ENCODE results near the gene ITGB5.
"Not testable (repeated sequence)": the region's sequence is repeated elsewhere in the genome, so short reads cannot be mapped to it uniquely, and the experiment has no call there.

Gene ITGB5

DNA sequence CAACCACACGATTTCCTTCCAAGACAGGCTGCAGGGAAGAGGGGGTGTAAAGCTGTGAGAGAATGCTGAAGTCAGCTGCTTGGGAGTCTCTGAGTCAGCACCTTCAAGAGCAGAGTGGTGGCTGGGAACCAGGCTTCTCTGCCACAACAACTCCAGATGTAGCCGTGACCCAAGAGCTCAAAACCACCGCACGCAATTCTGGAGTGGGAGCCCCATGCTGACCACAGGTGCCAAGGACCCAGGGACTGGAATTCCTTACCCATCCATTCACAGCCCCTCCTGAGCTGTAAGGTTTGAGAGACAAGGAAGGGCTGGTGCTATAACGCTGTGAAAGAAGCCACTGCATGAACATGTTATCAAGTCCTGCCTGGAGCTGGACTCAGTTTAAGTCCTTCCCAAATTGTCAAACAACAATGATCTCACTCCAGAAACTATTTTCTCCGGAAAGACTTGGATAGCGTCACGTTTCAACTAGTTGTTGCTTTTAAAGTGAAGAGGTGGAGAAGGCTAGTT, 95.5 kb downstream of the ITGB5 start:
- TF ChIP-seq, protein P1, sequence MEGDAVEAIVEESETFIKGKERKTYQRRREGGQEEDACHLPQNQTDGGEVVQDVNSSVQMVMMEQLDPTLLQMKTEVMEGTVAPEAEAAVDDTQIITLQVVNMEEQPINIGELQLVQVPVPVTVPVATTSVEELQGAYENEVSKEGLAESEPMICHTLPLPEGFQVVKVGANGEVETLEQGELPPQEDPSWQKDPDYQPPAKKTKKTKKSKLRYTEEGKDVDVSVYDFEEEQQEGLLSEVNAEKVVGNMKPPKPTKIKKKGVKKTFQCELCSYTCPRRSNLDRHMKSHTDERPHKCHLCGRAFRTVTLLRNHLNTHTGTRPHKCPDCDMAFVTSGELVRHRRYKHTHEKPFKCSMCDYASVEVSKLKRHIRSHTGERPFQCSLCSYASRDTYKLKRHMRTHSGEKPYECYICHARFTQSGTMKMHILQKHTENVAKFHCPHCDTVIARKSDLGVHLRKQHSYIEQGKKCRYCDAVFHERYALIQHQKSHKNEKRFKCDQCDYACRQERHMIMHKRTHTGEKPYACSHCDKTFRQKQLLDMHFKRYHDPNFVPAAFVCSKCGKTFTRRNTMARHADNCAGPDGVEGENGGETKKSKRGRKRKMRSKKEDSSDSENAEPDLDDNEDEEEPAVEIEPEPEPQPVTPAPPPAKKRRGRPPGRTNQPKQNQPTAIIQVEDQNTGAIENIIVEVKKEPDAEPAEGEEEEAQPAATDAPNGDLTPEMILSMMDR (IDR thresholded peaks at IDR 0.05; ENCODE audit: low read depth, low read length, missing control alignments): no peak
- no peak for DNase-seq (ENCODE audit: low read depth)
- H3K4me3 ChIP-seq (ENCODE audit: low read depth, low read length): no peak overlapping the region

DNA sequence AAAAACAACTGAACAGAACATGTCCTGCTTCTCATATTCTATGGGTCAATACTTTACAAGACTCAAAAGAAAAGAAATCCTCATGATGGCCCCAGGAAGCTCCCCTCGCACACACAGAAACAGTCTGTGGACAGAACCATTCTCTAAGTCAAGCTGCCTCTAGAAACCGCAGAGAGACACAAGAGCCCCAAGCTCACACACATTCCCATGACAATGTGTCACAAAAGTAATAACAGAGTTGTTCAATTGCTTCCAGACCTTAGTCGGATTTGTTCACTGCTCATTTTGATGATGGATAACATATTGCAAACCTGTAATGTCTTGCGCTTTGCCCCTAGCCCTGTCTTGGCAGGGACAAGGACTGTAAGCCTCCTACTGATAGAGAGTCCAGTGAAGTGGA, 96.0 kb downstream of the ITGB5 start:
- DNase-seq (ENCODE audit: low read depth): no peak

DNA sequence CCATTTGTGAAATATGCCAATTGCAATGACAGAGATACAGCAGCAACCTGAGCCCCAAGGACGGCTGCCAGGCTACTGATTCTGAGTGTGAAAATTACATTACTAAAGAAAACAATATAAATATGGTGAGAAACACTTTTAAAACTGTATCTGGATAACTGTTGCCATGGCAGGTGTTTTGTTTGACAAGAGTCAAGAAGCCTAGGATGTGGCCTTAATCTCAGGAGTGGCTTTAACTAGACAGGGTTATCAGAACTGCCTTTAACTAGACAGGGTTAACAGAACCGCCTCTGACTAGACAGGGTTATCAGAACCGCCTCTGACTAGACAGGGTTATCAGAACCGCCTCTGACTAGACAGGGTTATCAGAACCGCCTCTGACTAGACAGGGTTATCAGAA, 98.1 kb downstream of the ITGB5 start:
- DNase-seq (ENCODE audit: low read depth); H3K4me3 ChIP-seq (ENCODE audit: low read depth, low read length): not testable (repeated sequence)

More for the DNA sequence above, 96.0 kb downstream of the ITGB5 start:
- TF ChIP-seq, protein P1 (IDR thresholded peaks at IDR 0.05; ENCODE audit: low read depth, low read length, missing control alignments): no peak
- no peak overlapping the region for H3K4me3 ChIP-seq (ENCODE audit: low read depth, low read length)

DNA sequence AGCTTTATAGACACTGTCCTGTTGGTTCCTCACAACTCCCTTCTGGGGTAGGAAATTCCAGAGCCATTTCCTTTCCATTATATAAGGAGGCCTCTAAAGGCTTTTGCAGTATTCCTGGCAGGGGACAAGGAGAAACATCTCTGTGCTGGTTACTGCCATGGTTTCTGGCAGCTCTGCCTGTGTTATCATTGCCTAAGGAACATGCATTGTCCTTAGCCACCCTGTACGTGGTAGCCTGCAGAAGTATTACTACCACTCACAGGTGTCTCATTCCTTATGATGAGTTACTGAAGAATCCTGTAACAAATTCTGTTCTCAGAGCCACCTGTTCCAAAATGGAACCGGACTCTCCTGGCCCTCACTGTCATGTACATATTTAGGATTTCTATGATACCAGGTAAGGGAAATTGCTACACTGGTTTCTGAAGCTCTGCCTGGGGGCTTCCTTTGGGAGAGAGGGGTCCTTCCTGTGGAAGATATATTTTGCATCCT, 98.9 kb downstream of the ITGB5 start:
- TF ChIP-seq, protein P1 (IDR thresholded peaks at IDR 0.05; ENCODE audit: low read depth, low read length, missing control alignments): no peak
- no peak overlapping the region for H3K4me3 ChIP-seq (ENCODE audit: low read depth, low read length)

DNA sequence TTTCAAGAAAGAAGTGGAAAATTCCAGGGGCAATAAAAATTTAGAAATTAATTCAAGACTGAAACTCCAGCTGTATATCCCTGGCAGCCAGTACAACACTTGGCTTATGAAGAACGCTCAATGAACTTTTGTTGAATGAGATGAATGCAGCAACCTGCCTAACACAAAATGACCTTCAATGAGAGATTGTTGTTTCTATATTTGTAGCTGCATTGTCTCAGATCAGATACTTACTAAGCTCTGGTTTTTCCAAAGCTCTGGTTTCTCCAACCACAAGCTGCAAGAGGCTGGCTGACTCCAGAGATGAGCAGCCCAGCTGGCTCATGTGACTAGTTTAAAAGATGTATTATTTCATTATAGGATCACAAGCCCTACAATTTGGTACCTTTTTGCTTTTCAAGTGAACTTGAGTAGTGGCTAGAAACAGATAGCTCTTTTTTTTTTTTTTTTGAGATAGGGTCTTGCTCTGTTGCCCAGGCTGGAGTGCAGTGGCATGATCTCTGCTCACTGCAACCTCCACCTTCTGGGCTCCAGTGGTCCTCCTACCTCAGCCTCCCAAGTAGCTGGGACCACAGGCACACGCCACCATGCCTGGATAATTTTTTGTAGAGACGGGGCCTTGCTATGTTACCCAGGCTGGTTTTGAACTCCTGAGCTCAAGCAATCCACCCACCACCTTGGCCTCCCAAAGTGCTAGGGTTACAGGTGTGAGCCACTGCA, 99.5 kb downstream of the ITGB5 start:
- no peak overlapping the region for H3K4me3 ChIP-seq (ENCODE audit: low read depth, low read length)
- TF ChIP-seq, protein P1 (IDR thresholded peaks at IDR 0.05; ENCODE audit: low read depth, low read length, missing control alignments): no peak
- DNase-seq (ENCODE audit: low read depth): no peak

More for the DNA sequence above, 98.9 kb downstream of the ITGB5 start:
- DNase-seq (ENCODE audit: low read depth): no peak

DNA sequence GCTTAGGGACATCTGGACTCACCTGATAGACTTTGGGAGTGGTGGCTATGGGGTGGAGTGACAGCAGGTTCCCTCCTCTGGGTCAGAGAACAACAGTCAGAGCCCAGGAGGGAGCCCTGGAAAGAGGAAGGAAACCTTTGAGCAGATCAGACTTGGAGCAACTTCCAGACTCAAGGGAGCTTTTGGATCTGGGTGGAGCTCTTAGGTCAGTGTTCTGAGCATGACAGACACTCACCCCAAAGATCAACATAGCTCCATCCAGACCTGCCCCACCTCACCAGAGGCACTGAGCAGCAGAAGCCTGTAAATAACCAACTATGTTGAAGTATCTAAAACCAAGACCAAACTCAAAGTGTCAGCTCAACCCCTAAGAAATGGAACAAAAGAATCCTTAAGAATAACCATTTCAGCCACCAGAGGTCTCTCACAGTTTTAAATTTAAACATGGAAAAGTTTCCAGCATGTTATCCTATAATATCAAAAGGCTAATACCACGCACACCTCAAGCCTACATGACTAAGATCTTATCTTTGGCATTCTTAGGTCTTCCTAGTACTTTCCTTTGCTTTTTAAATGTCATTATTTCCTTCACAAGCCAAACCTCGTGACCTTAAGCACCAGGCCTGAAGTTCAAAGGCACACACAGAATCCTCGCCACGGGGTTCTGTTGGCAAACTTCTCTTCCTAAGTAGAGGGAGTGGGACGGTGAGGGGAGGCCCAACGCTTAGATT, 100.5 kb downstream of the ITGB5 start:
- H3K4me3 ChIP-seq (ENCODE audit: low read depth, low read length): no peak overlapping the region
- TF ChIP-seq, protein P1 (IDR thresholded peaks at IDR 0.05; ENCODE audit: low read depth, low read length, missing control alignments): peak; percentile 16
- no peak for DNase-seq (ENCODE audit: low read depth)

DNA sequence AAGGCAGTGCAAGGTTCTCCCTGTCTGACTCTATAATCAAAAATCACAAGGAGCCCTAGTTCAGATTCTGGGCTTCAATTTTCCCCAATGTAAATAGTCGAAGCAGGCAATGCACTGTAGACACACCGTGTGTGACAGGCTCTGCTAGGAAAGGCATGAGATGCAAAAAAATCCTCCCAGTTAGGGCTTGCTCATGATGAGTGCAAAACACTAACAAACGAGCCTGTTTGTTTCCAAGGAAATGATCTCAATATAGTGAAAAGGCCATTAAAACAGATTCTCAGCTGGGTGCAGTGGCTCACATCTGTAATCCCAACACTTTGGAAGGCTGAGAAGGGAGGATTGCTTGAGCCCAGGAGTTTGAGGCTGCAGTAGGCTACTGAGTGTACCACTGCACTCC, 101.2 kb downstream of the ITGB5 start:
- no peak for DNase-seq (ENCODE audit: low read depth)
- no peak overlapping the region for H3K4me3 ChIP-seq (ENCODE audit: low read depth, low read length)
- TF ChIP-seq, protein P1 (IDR thresholded peaks at IDR 0.05; ENCODE audit: low read depth, low read length, missing control alignments): no peak
